ENCODE measurements around the gene PAQR5. TPM values are rescaled to one million over a fixed set of nuclear protein-coding genes. Genes with fewer than 3 reads are reported as not detected.

Gene PAQR5
- total and polyA plus RNA-seq, 2 donors (not counting 3 experiments of a cell fraction or from before 2014, with no cell fraction given) = 0.08 to 0.09 TPM

GRCh38 chr15:69400850-69401249 is 102.1 kb downstream of the PAQR5 start:
- H3K4me2 ChIP-seq (ENCODE audit: insufficient read depth, low read length) = no peak overlapping the region
- no peaks in the 10 kb centered on the region for H3K4me1 ChIP-seq (ENCODE audit: control insufficient read depth, extremely low read depth, insufficient read depth, low read length)
- no peak overlapping the region for H3K27ac ChIP-seq (ENCODE audit: insufficient read depth, low read depth, low read length)
- H3K9me1 ChIP-seq (replicated peaks; ENCODE audit: control insufficient read depth, extremely low read depth, insufficient read depth, low read length) = no peaks in the 10 kb centered on the region
- intact Hi-C loops (cut with micrococcal nuclease) = no loop called here
- no peak overlapping the region for H2AFZ ChIP-seq (ENCODE audit: low read depth, low read length)
- DNase-seq (ENCODE audit: low read depth, low spot score) (no peak), FAIRE-seq (no peak)
- H3K79me2 ChIP-seq (ENCODE audit: control insufficient read depth, insufficient read depth, low read length) = no peaks in the 10 kb centered on the region
- no peak overlapping the region for H3K9ac ChIP-seq (replicated peaks; ENCODE audit: extremely low read depth, insufficient read depth, low read length)
- TF ChIP-seq MAX (IDR thresholded peaks at IDR 0.05; ENCODE audit: insufficient read depth, insufficient read length) (no peak), CTCF (IDR thresholded peaks at IDR 0.05; ENCODE audit: extremely low read depth in 1 of 2, insufficient read depth in 1 of 2, low read depth in 1 of 2, low read length in 2 of 2) (no peak), GATA2 (IDR thresholded peaks at IDR 0.05; ENCODE audit: insufficient read depth, insufficient read length, low read depth, low read length) (no peak), FOS (IDR thresholded peaks at IDR 0.05; ENCODE audit: borderline replicate concordance, insufficient read depth, low read length) (no peak), MYC (IDR thresholded peaks at IDR 0.05; ENCODE audit: low read depth, low read length) (no peak)
- ChIA-PET POLR2A (no interaction called here), CTCF (no interaction called here)
- H4K20me1 ChIP-seq (replicated peaks; ENCODE audit: control insufficient read depth, extremely low read depth, insufficient read depth, low read length) = no peaks in the 10 kb centered on the region
- H3K27me3 ChIP-seq (ENCODE audit: control insufficient read depth in 2 of 2, insufficient read depth in 2 of 2, low read length in 2 of 2) = no peaks in the 10 kb centered on the region
- H3K9me3 ChIP-seq (replicated peaks; ENCODE audit: control insufficient read depth, insufficient read depth, low read length) = no peaks in the 10 kb centered on the region
- dilution Hi-C loops (cut with MboI; ENCODE audit: extremely low pct_ligation_motif_present, low sequenced_read_pairs) = no loop called here
- H3K4me3 ChIP-seq (replicated peaks in 1 of 3; ENCODE audit: insufficient read depth in 1 of 3, low read depth in 1 of 3, low read length in 3 of 3) = no peak overlapping the region
- BruUV-seq (replicated peaks) = no TSS peak
- H3K36me3 ChIP-seq (ENCODE audit: control insufficient read depth in 2 of 2, extremely low read depth in 1 of 2, insufficient read depth in 2 of 2, low read length in 2 of 2) = no peaks in the 10 kb centered on the region

- no peak overlapping the region for H2AFZ ChIP-seq (ENCODE audit: low read depth, low read length)
- H3K4me1 ChIP-seq (ENCODE audit: control insufficient read depth, extremely low read depth, insufficient read depth, low read length) = no peaks in the 10 kb centered on the region
- POLR2A ChIA-PET = no interaction called here
- H3K27ac ChIP-seq (ENCODE audit: insufficient read depth, low read depth, low read length) = no peak overlapping the region
- H3K79me2 ChIP-seq (ENCODE audit: control insufficient read depth, insufficient read depth, low read length) = no peaks in the 10 kb centered on the region
- intact Hi-C loops (cut with micrococcal nuclease) (no loop called here), dilution Hi-C loops (cut with MboI; ENCODE audit: extremely low pct_ligation_motif_present, low sequenced_read_pairs) (no loop called here)
- H3K4me2 ChIP-seq (ENCODE audit: insufficient read depth, low read length) = no peak overlapping the region
- no peaks in the 10 kb centered on the region for H3K27me3 ChIP-seq (ENCODE audit: control insufficient read depth in 2 of 2, insufficient read depth in 2 of 2, low read length in 2 of 2)
- no peaks in the 10 kb centered on the region for H3K36me3 ChIP-seq (ENCODE audit: control insufficient read depth in 2 of 2, extremely low read depth in 1 of 2, insufficient read depth in 2 of 2, low read length in 2 of 2)
- H3K9me1 ChIP-seq (replicated peaks; ENCODE audit: control insufficient read depth, extremely low read depth, insufficient read depth, low read length) = no peaks in the 10 kb centered on the region
- DNase-seq (ENCODE audit: low read depth, low spot score) (no peak), FAIRE-seq (no peak)
- TF ChIP-seq GATA2 (IDR thresholded peaks at IDR 0.05; ENCODE audit: insufficient read depth, insufficient read length, low read depth, low read length) = no peak
- no peak for TF ChIP-seq JUN (IDR thresholded peaks at IDR 0.05; ENCODE audit: borderline replicate concordance, insufficient read depth, insufficient read length, low read depth)
- no peak for TF ChIP-seq POLR2AphosphoS5 (IDR thresholded peaks at IDR 0.05; ENCODE audit: insufficient read depth, low read depth, low read length)
- no peak overlapping the region for H3K4me3 ChIP-seq (replicated peaks in 1 of 3; ENCODE audit: insufficient read depth in 1 of 3, low read depth in 1 of 3, low read length in 3 of 3)
- no TSS peak for BruUV-seq (replicated peaks)
- no peak overlapping the region for H3K9ac ChIP-seq (replicated peaks; ENCODE audit: extremely low read depth, insufficient read depth, low read length)
- CTCF ChIA-PET = interaction anchor here (2.1 kb wide), 1 partner anchor 8 kb away, joined by 22 read pairs; no protein-coding TSS in a partner anchor
- H4K20me1 ChIP-seq (replicated peaks; ENCODE audit: control insufficient read depth, extremely low read depth, insufficient read depth, low read length) = no peaks in the 10 kb centered on the region
- no peaks in the 10 kb centered on the region for H3K9me3 ChIP-seq (replicated peaks; ENCODE audit: control insufficient read depth, insufficient read depth, low read length)
Measured at GRCh38 chr15:69402816-69403215, 104.1 kb downstream of the PAQR5 start.

Data from endothelial cell of umbilical vein (primary cell).